Lung (tissue), 12 donors: ENCODE results near the gene ADAMTS9. TPM values are rescaled to one million over a fixed set of nuclear protein-coding genes. Genes with fewer than 3 reads are reported as not detected.

ENCODE experiments used
- ATAC-seq: fragments of 200-7000 bp; cut with Tn5 transposase; one replicate; pipeline ENCODE4 v1.9.1; 2020; ENCODE audit warnings: moderate number of reproducible peaks; ENCODE audit not compliant: insufficient read depth, low FRiP score
- DNase-seq, 3 donors: peaks; one replicate each; pipeline ENCODE4 v3.0.0-alpha.2; 2013 to 2017
- H3K27ac ChIP-seq, 2 donors: one replicate each; pipeline ENCODE4 v1.5.1; 2013; ENCODE audit warnings: mild to moderate bottlenecking in 2 of 2, moderate library complexity in 2 of 2, control low read depth in 1 of 2, inconsistent platforms in 1 of 2, low read depth in 1 of 2, low read length in 1 of 2
- H3K27me3 ChIP-seq, 3 donors: one replicate each; pipeline ENCODE4 v1.5.1; 2013; ENCODE audit warnings: low read length in 2 of 3; ENCODE audit not compliant: control insufficient read depth in 3 of 3, insufficient read depth in 3 of 3
- H3K36me3 ChIP-seq, 4 donors: one replicate each; pipeline ENCODE4 v1.5.1; 2013; ENCODE audit warnings: low read length in 4 of 4, mild to moderate bottlenecking in 1 of 4, moderate library complexity in 1 of 4; ENCODE audit not compliant: control insufficient read depth in 4 of 4, insufficient read depth in 4 of 4
- H3K4me1 ChIP-seq, 5 donors: one replicate each; pipeline ENCODE4 v1.5.1; 2013; ENCODE audit warnings: low read length in 5 of 5, mild to moderate bottlenecking in 2 of 5, moderate library complexity in 1 of 5; ENCODE audit not compliant: control insufficient read depth in 5 of 5, insufficient read depth in 5 of 5
- H3K4me3 ChIP-seq: one replicate; pipeline ENCODE4 v1.5.1; 2013; ENCODE audit warnings: mild to moderate bottlenecking, control low read depth, moderate library complexity
- H3K9ac ChIP-seq, 2 donors: one replicate each; pipeline ENCODE4 v1.5.1; 2013; ENCODE audit warnings: low read length in 2 of 2, control low read depth in 1 of 2; ENCODE audit not compliant: insufficient read depth in 1 of 2
- H3K9me3 ChIP-seq, 4 donors: one replicate each; pipeline ENCODE4 v1.5.1; 2013; ENCODE audit warnings: low read length in 3 of 4, mild to moderate bottlenecking in 1 of 4, moderate library complexity in 1 of 4; ENCODE audit not compliant: control insufficient read depth in 4 of 4, insufficient read depth in 3 of 4
- CTCF ChIP-seq: IDR thresholded peaks from 2 replicates; pipeline ENCODE4 v1.5.1; 2012; ENCODE audit warnings: mild to moderate bottlenecking; ENCODE audit errors: control extremely low read depth, extremely low read depth
- WGBS, 2 donors: extraction: QIAGEN DNeasy Blood & Tissue Kit; methylation state at CpG; one replicate each; pipeline ENCODE4 v1.1.7; 2013; 5-methylcytosine and 5-hydroxymethylcytosine counted together
- polyA plus RNA-seq, 2 donors: library from polyadenylated mRNA; stranded (reverse); fragments of 200-250 nt; gene quantifications; one replicate each; pipeline ENCODE4 v1.2.1, GENCODE V29; 2013
- total RNA-seq, 2 donors: library from RNA; depleted of rRNA in 1 of 2; stranded (reverse); fragments of >200 nt in 1 of 2; gene quantifications; one replicate each; pipeline ENCODE4 v1.2.1, GENCODE V29; 2014 to 2021
- donor health status: control.
- donor health status: control.
- donor health status: Bipolar disorder and iron deficiency.
- donor health status: healthy.
- donor health status: DM: yes; HTN: yes; CAD: no.

Gene ADAMTS9
- total and polyA plus RNA-seq, 4 donors = 29.9 to 75.6 (median 42.9) TPM

GRCh38 chr3:64664397-64664796 is 23.4 kb downstream of the ADAMTS9 start:
- no peaks in the 10 kb centered on the region for H3K27me3 ChIP-seq
- WGBS, 2 donors = 95% methylated on average over 3 of the region's 3 CpGs
- ATAC-seq (no peak), DNase-seq (no peak)
- no peak overlapping the region for H3K4me3 ChIP-seq
- H3K9ac ChIP-seq = no peak overlapping the region
- peaks cover 0 to 8% (median 0%) of the 10 kb centered on the region in 4 donors for H3K9me3 ChIP-seq
- peaks cover 0 to 12% (median 5%) of the 10 kb centered on the region in 5 donors for H3K4me1 ChIP-seq
- H3K27ac ChIP-seq = no peak overlapping the region
- H3K36me3 ChIP-seq = peaks cover 0 to 3% (median under 1%) of the 10 kb centered on the region in 4 donors
- no peak for TF ChIP-seq CTCF

GRCh38 chr3:64659617-64659978 is 28.2 kb downstream of the ADAMTS9 start:
- TF ChIP-seq CTCF = no peak
- WGBS, 2 donors = 82 to 94% methylated on average over 2 of the region's 2 CpGs
- no peak for DNase-seq
- ATAC-seq = no peak
- H3K27ac ChIP-seq = no peak overlapping the region
- H3K4me1 ChIP-seq = no peaks in the 10 kb centered on the region
- peaks cover 0 to 8% (median 0%) of the 10 kb centered on the region in 4 donors for H3K9me3 ChIP-seq
- H3K27me3 ChIP-seq = no peaks in the 10 kb centered on the region
- H3K9ac ChIP-seq = no peak overlapping the region
- H3K4me3 ChIP-seq = no peak overlapping the region
- peaks cover 9 to 24% (median 13%) of the 10 kb centered on the region in 4 donors for H3K36me3 ChIP-seq

GRCh38 chr3:64658001-64658400 is 29.8 kb downstream of the ADAMTS9 start:
- no peaks in the 10 kb centered on the region for H3K27me3 ChIP-seq
- peaks cover 9 to 38% (median 16%) of the 10 kb centered on the region in 4 donors for H3K36me3 ChIP-seq
- no peaks in the 10 kb centered on the region for H3K4me1 ChIP-seq
- no peak for ATAC-seq
- no peak overlapping the region for H3K9ac ChIP-seq
- no peak overlapping the region for H3K27ac ChIP-seq
- H3K4me3 ChIP-seq = no peak overlapping the region
- H3K9me3 ChIP-seq = peaks cover 0 to 6% (median 0%) of the 10 kb centered on the region in 4 donors
- no peak for DNase-seq
- WGBS, 2 donors = 79 to 88% methylated on average over 4 of the region's 4 CpGs
- no peak for TF ChIP-seq CTCF

GRCh38 chr3:64656544-64656943 is 31.3 kb downstream of the ADAMTS9 start:
- ATAC-seq = no peak
- no peak for DNase-seq
- H3K4me1 ChIP-seq = peaks cover 0 to 3% (median 0%) of the 10 kb centered on the region in 5 donors
- H3K27ac ChIP-seq = no peak overlapping the region
- no peak overlapping the region for H3K4me3 ChIP-seq
- peaks cover 9 to 39% (median 15%) of the 10 kb centered on the region in 4 donors for H3K36me3 ChIP-seq
- no peak for TF ChIP-seq CTCF
- H3K9me3 ChIP-seq = no peaks in the 10 kb centered on the region
- no peak overlapping the region for H3K9ac ChIP-seq
- H3K27me3 ChIP-seq = no peaks in the 10 kb centered on the region
- 93 to 98% methylated on average over 4 of the region's 4 CpGs for WGBS, 2 donors
